Measurements from ENCODE around the gene CAPN13.

CAPN13 gene

GRCh38 chr2:30695749-30696148 lies 111.5 kb downstream of the CAPN13 start:
- Histone ChIP-seq H3K9me3 (replicated peaks in 1 of 2; ENCODE audit: control insufficient read depth in 2 of 2, insufficient read depth in 1 of 2, low read depth in 1 of 2, low read length in 2 of 2) (no peaks in the 10 kb centered on the region), H3K4me1 (ENCODE audit: control insufficient read depth in 2 of 2, insufficient read depth in 1 of 2, low read depth in 1 of 2, low read length in 2 of 2) (no peaks in the 10 kb centered on the region), H3K23ac (ENCODE audit: low read depth, low read length, poor library complexity) (no peak overlapping the region), H2BK12ac (ENCODE audit: low read length) (no peak overlapping the region), H2AFZ (ENCODE audit: low read length) (no peak overlapping the region), H3K36me3 (replicated peaks in 1 of 2; ENCODE audit: control insufficient read depth in 2 of 2, insufficient read depth in 2 of 2, low read length in 2 of 2) (no peaks in the 10 kb centered on the region), H2BK5ac (ENCODE audit: low read length) (no peak overlapping the region), H3K79me1 (ENCODE audit: low read depth, low read length) (no peaks in the 10 kb centered on the region), H3K4ac (ENCODE audit: low read length) (no peak overlapping the region), H3K27me3 (ENCODE audit: control insufficient read depth in 3 of 3, insufficient read depth in 3 of 3, low read depth in 1 of 3, low read length in 3 of 3) (peaks cover 0 to 3% (median 0%) of the 10 kb centered on the region in 3 experiments), H2AK5ac (ENCODE audit: low read depth, low read length) (no peak overlapping the region), H3K4me2 (ENCODE audit: insufficient read depth, low read length, poor library complexity, severe bottlenecking) (no peak overlapping the region), H3K27ac (replicated peaks; ENCODE audit: low read length) (no peak overlapping the region), H3K9ac (ENCODE audit: low read depth, low read length, poor library complexity) (no peak overlapping the region), H2BK15ac (ENCODE audit: low read length) (no peak overlapping the region), H3K14ac (ENCODE audit: low read length) (no peak overlapping the region), H3K18ac (ENCODE audit: low read length) (no peak overlapping the region), H4K91ac (ENCODE audit: low read depth, low read length, poor library complexity) (no peak overlapping the region), H4K8ac (ENCODE audit: low read depth, low read length) (no peak overlapping the region), H3K4me3 (ENCODE audit: low read length in 2 of 2) (no peak overlapping the region), H2BK120ac (ENCODE audit: low read depth, low read length) (no peak overlapping the region)
- DNase-seq (ENCODE audit: low spot score), result no peak
- WGBS, 2 donors (ENCODE audit: extremely low coverage in 2 of 2, insufficient read length in 2 of 2, insufficient replicate concordance in 1 of 2), result no CpG with 5 or more reads among the region's 4 CpGs

DNA sequence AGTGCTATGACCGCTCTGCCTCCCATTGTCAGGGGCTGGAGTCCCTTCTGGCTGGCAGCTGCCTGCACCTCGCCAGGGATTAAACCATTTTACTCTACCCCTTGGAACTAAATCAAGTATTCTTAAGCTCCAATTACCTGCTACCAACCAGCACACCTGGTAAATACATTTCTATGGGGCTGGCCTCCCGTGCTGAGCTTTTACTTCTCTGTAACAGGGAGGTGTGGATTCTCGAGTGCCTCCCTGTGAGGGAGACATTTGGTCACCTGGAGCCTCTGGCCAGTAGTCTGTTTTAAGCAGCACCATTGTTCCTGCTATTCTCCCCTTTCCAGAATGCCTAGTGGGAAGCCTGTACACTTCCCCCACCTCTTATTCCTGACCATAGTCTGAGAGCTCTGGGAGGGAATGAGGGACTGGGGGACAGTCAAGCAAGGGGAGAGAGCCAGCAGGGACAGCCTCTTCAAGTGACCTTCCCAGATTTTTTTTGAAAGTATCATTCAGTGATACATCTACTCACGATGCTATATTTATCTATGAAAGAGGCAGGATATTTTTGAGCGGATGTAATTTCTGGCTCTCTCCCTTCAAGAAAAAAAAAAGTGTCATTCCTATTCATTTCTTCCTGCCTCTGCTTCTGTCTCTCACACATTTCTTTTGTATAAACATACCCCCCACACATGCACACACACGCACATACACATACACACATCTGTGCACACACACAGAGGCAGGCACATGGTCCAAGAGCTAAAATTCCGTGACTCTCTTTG lies 112.8 kb downstream of the CAPN13 start:
- WGBS, 2 donors (ENCODE audit: extremely low coverage in 2 of 2, insufficient read length in 2 of 2, insufficient replicate concordance in 1 of 2), result no CpG with 5 or more reads among the region's 8 CpGs
- Histone ChIP-seq H3K79me1 (ENCODE audit: low read depth, low read length) (no peaks in the 10 kb centered on the region), H2BK120ac (ENCODE audit: low read depth, low read length) (no peak overlapping the region), H3K23ac (ENCODE audit: low read depth, low read length, poor library complexity) (peak overlapping the region; percentile 56), H3K4me3 (ENCODE audit: low read length in 2 of 2) (peak overlapping the region in 1 of 2 donors; percentile 32), H3K27ac (replicated peaks; ENCODE audit: low read length) (no peak overlapping the region), H3K9me3 (replicated peaks in 1 of 2; ENCODE audit: control insufficient read depth in 2 of 2, insufficient read depth in 1 of 2, low read depth in 1 of 2, low read length in 2 of 2) (no peaks in the 10 kb centered on the region), H2BK12ac (ENCODE audit: low read length) (no peak overlapping the region), H4K8ac (ENCODE audit: low read depth, low read length) (no peak overlapping the region), H3K4me2 (ENCODE audit: insufficient read depth, low read length, poor library complexity, severe bottlenecking) (no peak overlapping the region), H3K36me3 (replicated peaks in 1 of 2; ENCODE audit: control insufficient read depth in 2 of 2, insufficient read depth in 2 of 2, low read length in 2 of 2) (no peaks in the 10 kb centered on the region), H2AFZ (ENCODE audit: low read length) (no peak overlapping the region), H2BK5ac (ENCODE audit: low read length) (no peak overlapping the region), H3K4ac (ENCODE audit: low read length) (no peak overlapping the region), H3K14ac (ENCODE audit: low read length) (no peak overlapping the region), H2BK15ac (ENCODE audit: low read length) (no peak overlapping the region), H3K9ac (ENCODE audit: low read depth, low read length, poor library complexity) (no peak overlapping the region), H3K18ac (ENCODE audit: low read length) (peak overlapping the region; percentile 61), H3K27me3 (ENCODE audit: control insufficient read depth in 3 of 3, insufficient read depth in 3 of 3, low read depth in 1 of 3, low read length in 3 of 3) (peaks cover 0 to 8% (median 0%) of the 10 kb centered on the region in 3 experiments), H3K4me1 (ENCODE audit: control insufficient read depth in 2 of 2, insufficient read depth in 1 of 2, low read depth in 1 of 2, low read length in 2 of 2) (no peaks in the 10 kb centered on the region), H4K91ac (ENCODE audit: low read depth, low read length, poor library complexity) (no peak overlapping the region), H2AK5ac (ENCODE audit: low read depth, low read length) (peak overlapping the region; percentile 48)
- DNase-seq (ENCODE audit: low spot score), result no peak

GRCh38 chr2:30693821-30694281 lies 113.4 kb downstream of the CAPN13 start:
- Histone ChIP-seq H3K4me3 (ENCODE audit: low read length in 2 of 2) (peak overlapping the region in 1 of 2 donors; percentile 32), H3K4me1 (ENCODE audit: control insufficient read depth in 2 of 2, insufficient read depth in 1 of 2, low read depth in 1 of 2, low read length in 2 of 2) (no peaks in the 10 kb centered on the region), H2AFZ (ENCODE audit: low read length) (no peak overlapping the region), H3K9me3 (replicated peaks in 1 of 2; ENCODE audit: control insufficient read depth in 2 of 2, insufficient read depth in 1 of 2, low read depth in 1 of 2, low read length in 2 of 2) (no peaks in the 10 kb centered on the region), H3K23ac (ENCODE audit: low read depth, low read length, poor library complexity) (peak overlapping the region; percentile 56), H3K4ac (ENCODE audit: low read length) (no peak overlapping the region), H4K8ac (ENCODE audit: low read depth, low read length) (no peak overlapping the region), H4K91ac (ENCODE audit: low read depth, low read length, poor library complexity) (no peak overlapping the region), H2BK12ac (ENCODE audit: low read length) (no peak overlapping the region), H3K79me1 (ENCODE audit: low read depth, low read length) (no peaks in the 10 kb centered on the region), H2BK15ac (ENCODE audit: low read length) (no peak overlapping the region), H2BK120ac (ENCODE audit: low read depth, low read length) (no peak overlapping the region), H2BK5ac (ENCODE audit: low read length) (no peak overlapping the region), H3K4me2 (ENCODE audit: insufficient read depth, low read length, poor library complexity, severe bottlenecking) (no peak overlapping the region), H2AK5ac (ENCODE audit: low read depth, low read length) (peak overlapping the region; percentile 48), H3K36me3 (replicated peaks in 1 of 2; ENCODE audit: control insufficient read depth in 2 of 2, insufficient read depth in 2 of 2, low read length in 2 of 2) (no peaks in the 10 kb centered on the region), H3K14ac (ENCODE audit: low read length) (no peak overlapping the region), H3K27ac (replicated peaks; ENCODE audit: low read length) (no peak overlapping the region), H3K18ac (ENCODE audit: low read length) (peak overlapping the region; percentile 61), H3K27me3 (ENCODE audit: control insufficient read depth in 3 of 3, insufficient read depth in 3 of 3, low read depth in 1 of 3, low read length in 3 of 3) (peaks cover 0 to 11% (median 0%) of the 10 kb centered on the region in 3 experiments), H3K9ac (ENCODE audit: low read depth, low read length, poor library complexity) (no peak overlapping the region)
- DNase-seq (ENCODE audit: low spot score), result no peak
- WGBS, 2 donors (ENCODE audit: extremely low coverage in 2 of 2, insufficient read length in 2 of 2, insufficient replicate concordance in 1 of 2), result no CpG with 5 or more reads among the region's 4 CpGs

GRCh38 chr2:30692829-30693275 lies 114.4 kb downstream of the CAPN13 start:
- no peak for DNase-seq (ENCODE audit: low spot score)
- no peak overlapping the region for H3K23ac ChIP-seq (ENCODE audit: low read depth, low read length, poor library complexity)
- no peak overlapping the region for H3K4ac ChIP-seq (ENCODE audit: low read length)

More at GRCh38 chr2:30692829-30693275, 114.4 kb downstream of the CAPN13 start:
- H4K8ac ChIP-seq (ENCODE audit: low read depth, low read length), result no peak overlapping the region
- no peak overlapping the region for H2AK5ac ChIP-seq (ENCODE audit: low read depth, low read length)
- no peak overlapping the region for H3K14ac ChIP-seq (ENCODE audit: low read length)
- no peaks in the 10 kb centered on the region for H3K9me3 ChIP-seq (replicated peaks in 1 of 2; ENCODE audit: control insufficient read depth in 2 of 2, insufficient read depth in 1 of 2, low read depth in 1 of 2, low read length in 2 of 2)
- no peaks in the 10 kb centered on the region for H3K4me1 ChIP-seq (ENCODE audit: control insufficient read depth in 2 of 2, insufficient read depth in 1 of 2, low read depth in 1 of 2, low read length in 2 of 2)
- no peaks in the 10 kb centered on the region for H3K36me3 ChIP-seq (replicated peaks in 1 of 2; ENCODE audit: control insufficient read depth in 2 of 2, insufficient read depth in 2 of 2, low read length in 2 of 2)
- H3K27me3 ChIP-seq (ENCODE audit: control insufficient read depth in 3 of 3, insufficient read depth in 3 of 3, low read depth in 1 of 3, low read length in 3 of 3), result peaks cover 0 to 11% (median 0%) of the 10 kb centered on the region in 3 experiments
- no peak overlapping the region for H4K91ac ChIP-seq (ENCODE audit: low read depth, low read length, poor library complexity)
- no peaks in the 10 kb centered on the region for H3K79me1 ChIP-seq (ENCODE audit: low read depth, low read length)
- H3K4me3 ChIP-seq (ENCODE audit: low read length in 2 of 2), result no peak overlapping the region
- H2BK12ac ChIP-seq (ENCODE audit: low read length), result no peak overlapping the region
- no peak overlapping the region for H3K18ac ChIP-seq (ENCODE audit: low read length)
- H2BK15ac ChIP-seq (ENCODE audit: low read length), result no peak overlapping the region
- no peak overlapping the region for H3K4me2 ChIP-seq (ENCODE audit: insufficient read depth, low read length, poor library complexity, severe bottlenecking)
- no peak overlapping the region for H3K27ac ChIP-seq (replicated peaks; ENCODE audit: low read length)
- no peak overlapping the region for H2BK120ac ChIP-seq (ENCODE audit: low read depth, low read length)
- H3K9ac ChIP-seq (ENCODE audit: low read depth, low read length, poor library complexity), result no peak overlapping the region
- H2AFZ ChIP-seq (ENCODE audit: low read length), result no peak overlapping the region
- H2BK5ac ChIP-seq (ENCODE audit: low read length), result no peak overlapping the region
- WGBS, 2 donors (ENCODE audit: extremely low coverage in 2 of 2, insufficient read length in 2 of 2, insufficient replicate concordance in 1 of 2), result no CpG with 5 or more reads among the region's 7 CpGs
